ENCODE measurements around the gene CEP164. TPM values are rescaled to one million over a fixed set of nuclear protein-coding genes. Genes with fewer than 3 reads are reported as not detected.

The CEP164 gene
- total and polyA plus RNA-seq, 10 of the 15 experiments (the other 5 are each of a cell fraction or from before 2014, with no cell fraction given) = 4.2 to 31.2 (median 20.2) TPM

DNA sequence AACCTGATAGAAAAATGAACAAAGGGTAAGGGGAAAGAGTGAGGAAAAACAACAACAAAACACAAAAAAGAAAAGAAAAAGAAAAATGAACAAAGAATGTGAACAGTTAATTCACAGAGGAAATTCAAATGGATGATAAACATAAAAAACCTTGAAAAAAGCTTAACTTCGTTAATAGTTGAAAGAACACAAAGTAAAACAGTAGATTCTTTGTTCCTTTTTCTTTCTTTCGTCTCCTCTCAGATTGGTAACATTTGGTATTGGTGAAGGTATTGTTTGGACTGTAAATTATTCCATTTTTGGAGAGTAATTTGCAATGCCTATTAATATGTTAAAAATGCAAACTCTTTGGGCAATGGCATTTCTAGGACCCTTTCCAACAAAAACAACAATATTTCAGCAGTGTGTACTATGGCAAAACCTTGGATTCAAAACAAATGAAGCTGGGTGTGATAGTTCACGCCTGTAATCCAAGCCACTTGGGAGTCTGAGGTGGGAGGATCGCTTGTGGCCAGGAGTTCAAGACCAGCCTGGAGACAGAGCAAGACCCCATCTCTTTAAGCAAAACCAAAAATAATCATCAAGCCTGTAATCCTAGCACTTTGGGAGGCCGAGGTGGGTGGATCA lies 8.3 kb upstream of the CEP164 start:
- no peaks in the 10 kb centered on the region; a peak in 1 of 4 replicates for H3K36me3 ChIP-seq (ENCODE audit: control insufficient read depth in 2 of 2, insufficient read depth in 2 of 2, low read length in 1 of 2)
- H3K27me3 ChIP-seq (replicated peaks in 1 of 2; ENCODE audit: control insufficient read depth in 2 of 2, insufficient read depth in 2 of 2, low read length in 1 of 2) = peaks cover 10 to 16% of the 10 kb centered on the region in 2 experiments; a peak in 3 of 4 replicates
- H3K9me3 ChIP-seq (replicated peaks; ENCODE audit: control insufficient read depth, insufficient read depth, low read length) = no peaks in the 10 kb centered on the region
- intact Hi-C loops (cut with micrococcal nuclease; ENCODE audit: unreplicated experiment) (no loop called here), in situ Hi-C loops (cut with MboI) (no loop called here)
- no peaks in the 10 kb centered on the region for H4K20me1 ChIP-seq (ENCODE audit: control insufficient read depth, insufficient read depth)
- no TSS peak for BruUV-seq (replicated peaks)
- H3K9ac ChIP-seq (ENCODE audit: control insufficient read depth, insufficient read depth, low read length) = no peak overlapping the region
- ChIA-PET RAD21 (ENCODE audit: unreplicated experiment) (no interaction called here), POLR2A (interaction anchor here (1.3 kb wide), 2 partner anchors 8 to 9 kb away, joined by 3 to 5 read pairs; partner anchors contain the start of gene CEP164), CTCF (interaction anchor here (0.8 kb wide), 1 partner anchor 23 kb away, joined by 3 read pairs; no protein-coding TSS in a partner anchor), SMC1A (ENCODE audit: uncharacterized antibody, unreplicated experiment) (no interaction called here)
- no peak for DNase-seq (ENCODE audit: low read depth, low spot score)
- H2AFZ ChIP-seq (ENCODE audit: control insufficient read depth, low read depth, low read length) = no peak overlapping the region
- H3K4me3 ChIP-seq = no peak overlapping the region
- FAIRE-seq = no peak
- H3K4me2 ChIP-seq (ENCODE audit: control insufficient read depth, insufficient read depth) = no peak overlapping the region
- no peaks in the 10 kb centered on the region for H3K79me2 ChIP-seq (ENCODE audit: control insufficient read depth, insufficient read depth, low read length)
- H3K4me1 ChIP-seq (ENCODE audit: control insufficient read depth, insufficient read depth, low read length) = peaks cover 3% of the 10 kb centered on the region
- 11% methylated on average over 5 of the region's 5 CpGs for WGBS (ENCODE audit: insufficient coverage, insufficient replicate concordance, low lambda C conversion rate, missing lambda C conversion rate)
- no peak for ATAC-seq
- H3K27ac ChIP-seq (ENCODE audit: control insufficient read depth, insufficient read depth) = no peak overlapping the region
- TF ChIP-seq KAT2A (conservative IDR thresholded peaks at IDR 0.05; ENCODE audit: control insufficient read depth, low read depth, low read length) = no peak
- no peak for TF ChIP-seq BRCA1 (IDR thresholded peaks at IDR 0.05; ENCODE audit: low read depth, low read length)
- TF ChIP-seq STAT1 (conservative IDR thresholded peaks at IDR 0.05) = no peak
- no peak for TF ChIP-seq CBX3 (IDR thresholded peaks at IDR 0.05; ENCODE audit: borderline replicate concordance, low read depth)
- no peak for TF ChIP-seq HCFC1 (IDR thresholded peaks at IDR 0.05; ENCODE audit: low read length)
- no peak for TF ChIP-seq ZNF592 (IDR thresholded peaks at IDR 0.05)
- TF ChIP-seq, protein P1, sequence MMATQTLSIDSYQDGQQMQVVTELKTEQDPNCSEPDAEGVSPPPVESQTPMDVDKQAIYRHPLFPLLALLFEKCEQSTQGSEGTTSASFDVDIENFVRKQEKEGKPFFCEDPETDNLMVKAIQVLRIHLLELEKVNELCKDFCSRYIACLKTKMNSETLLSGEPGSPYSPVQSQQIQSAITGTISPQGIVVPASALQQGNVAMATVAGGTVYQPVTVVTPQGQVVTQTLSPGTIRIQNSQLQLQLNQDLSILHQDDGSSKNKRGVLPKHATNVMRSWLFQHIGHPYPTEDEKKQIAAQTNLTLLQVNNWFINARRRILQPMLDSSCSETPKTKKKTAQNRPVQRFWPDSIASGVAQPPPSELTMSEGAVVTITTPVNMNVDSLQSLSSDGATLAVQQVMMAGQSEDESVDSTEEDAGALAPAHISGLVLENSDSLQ (IDR thresholded peaks at IDR 0.05) = no peak
- TF ChIP-seq SREBF1 (IDR thresholded peaks at IDR 0.05; ENCODE audit: low read length) = no peak
- TF ChIP-seq EGR1 (IDR thresholded peaks at IDR 0.05; ENCODE audit: borderline replicate concordance in 1 of 2, low read depth in 2 of 2, low read length in 2 of 2) = no peak
- TF ChIP-seq, protein P2, sequence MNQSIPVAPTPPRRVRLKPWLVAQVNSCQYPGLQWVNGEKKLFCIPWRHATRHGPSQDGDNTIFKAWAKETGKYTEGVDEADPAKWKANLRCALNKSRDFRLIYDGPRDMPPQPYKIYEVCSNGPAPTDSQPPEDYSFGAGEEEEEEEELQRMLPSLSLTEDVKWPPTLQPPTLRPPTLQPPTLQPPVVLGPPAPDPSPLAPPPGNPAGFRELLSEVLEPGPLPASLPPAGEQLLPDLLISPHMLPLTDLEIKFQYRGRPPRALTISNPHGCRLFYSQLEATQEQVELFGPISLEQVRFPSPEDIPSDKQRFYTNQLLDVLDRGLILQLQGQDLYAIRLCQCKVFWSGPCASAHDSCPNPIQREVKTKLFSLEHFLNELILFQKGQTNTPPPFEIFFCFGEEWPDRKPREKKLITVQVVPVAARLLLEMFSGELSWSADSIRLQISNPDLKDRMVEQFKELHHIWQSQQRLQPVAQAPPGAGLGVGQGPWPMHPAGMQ (IDR thresholded peaks at IDR 0.05; ENCODE audit: borderline replicate concordance) = no peak
- TF ChIP-seq NFYB (IDR thresholded peaks at IDR 0.05; ENCODE audit: insufficient read depth, low read depth, low read length) = no peak
- no peak for TF ChIP-seq RAD21 (IDR thresholded peaks at IDR 0.05; ENCODE audit: insufficient read depth, low read depth, low read length)
- TF ChIP-seq MEF2A (IDR thresholded peaks at IDR 0.05; ENCODE audit: insufficient read depth, low read depth, low read length) = no peak

Data from GM12878 (cell line).